CD4-positive, alpha-beta T cell treated with Interferon alpha-2 for 1 hour (primary cell): ENCODE results near the gene TROAP.
"Not testable (repeated sequence)": the region's sequence is repeated elsewhere in the genome, so short reads cannot be mapped to it uniquely, and the experiment has no call there.

Experiments
- DNase-seq, 2 donors: peaks; one replicate each; pipeline ENCODE4 v3.0.0-alpha.2; 2020 to 2022

The TROAP gene, protein sequence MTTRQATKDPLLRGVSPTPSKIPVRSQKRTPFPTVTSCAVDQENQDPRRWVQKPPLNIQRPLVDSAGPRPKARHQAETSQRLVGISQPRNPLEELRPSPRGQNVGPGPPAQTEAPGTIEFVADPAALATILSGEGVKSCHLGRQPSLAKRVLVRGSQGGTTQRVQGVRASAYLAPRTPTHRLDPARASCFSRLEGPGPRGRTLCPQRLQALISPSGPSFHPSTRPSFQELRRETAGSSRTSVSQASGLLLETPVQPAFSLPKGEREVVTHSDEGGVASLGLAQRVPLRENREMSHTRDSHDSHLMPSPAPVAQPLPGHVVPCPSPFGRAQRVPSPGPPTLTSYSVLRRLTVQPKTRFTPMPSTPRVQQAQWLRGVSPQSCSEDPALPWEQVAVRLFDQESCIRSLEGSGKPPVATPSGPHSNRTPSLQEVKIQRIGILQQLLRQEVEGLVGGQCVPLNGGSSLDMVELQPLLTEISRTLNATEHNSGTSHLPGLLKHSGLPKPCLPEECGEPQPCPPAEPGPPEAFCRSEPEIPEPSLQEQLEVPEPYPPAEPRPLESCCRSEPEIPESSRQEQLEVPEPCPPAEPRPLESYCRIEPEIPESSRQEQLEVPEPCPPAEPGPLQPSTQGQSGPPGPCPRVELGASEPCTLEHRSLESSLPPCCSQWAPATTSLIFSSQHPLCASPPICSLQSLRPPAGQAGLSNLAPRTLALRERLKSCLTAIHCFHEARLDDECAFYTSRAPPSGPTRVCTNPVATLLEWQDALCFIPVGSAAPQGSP

DNA sequence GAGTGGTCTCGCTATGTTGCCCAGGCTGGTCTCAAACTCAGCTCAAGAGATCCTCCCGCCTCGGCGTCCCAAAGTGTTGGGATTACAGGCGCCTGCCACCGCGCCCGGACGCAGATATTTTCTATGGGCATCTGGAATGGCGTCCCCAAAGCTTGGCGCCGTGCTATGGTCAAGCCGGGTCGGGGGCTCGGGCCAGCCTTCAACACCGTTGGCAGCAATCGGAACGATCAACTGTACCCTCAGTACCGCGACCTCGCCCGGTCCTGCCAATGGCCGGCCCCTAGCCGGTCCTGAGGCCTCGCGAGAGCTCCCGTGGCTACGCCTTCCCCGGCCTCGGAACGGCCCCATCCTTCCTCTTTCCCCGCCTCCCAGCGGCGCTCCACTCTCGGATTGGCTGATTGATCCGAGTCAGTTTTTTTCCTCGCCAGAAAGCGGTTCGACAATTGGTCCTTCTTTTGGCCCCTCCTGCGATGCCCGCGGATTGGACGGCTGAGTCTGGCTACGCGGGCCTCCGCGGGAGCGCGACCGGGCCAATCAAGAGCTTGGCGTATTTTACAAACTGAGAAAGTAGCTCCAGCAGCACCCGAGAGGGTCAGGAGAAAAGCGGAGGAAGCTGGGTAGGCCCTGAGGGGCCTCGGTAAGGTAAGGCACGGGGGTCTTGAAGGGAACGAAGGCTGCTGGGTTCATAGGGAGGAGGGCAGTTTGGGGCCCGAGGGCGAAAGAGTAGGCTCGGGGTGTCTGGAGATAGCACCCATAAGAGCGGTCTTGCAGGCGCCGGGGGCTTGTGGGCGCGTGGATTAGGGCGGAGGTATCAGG is at the start of gene TROAP:
TSS of gene TROAP (plus strand) at position 548 of the 816 bp plus-strand sequence. CDS start 354 bp downstream, outside the sequence.
- peak; percentile 97 to 99 for DNase-seq

DNA sequence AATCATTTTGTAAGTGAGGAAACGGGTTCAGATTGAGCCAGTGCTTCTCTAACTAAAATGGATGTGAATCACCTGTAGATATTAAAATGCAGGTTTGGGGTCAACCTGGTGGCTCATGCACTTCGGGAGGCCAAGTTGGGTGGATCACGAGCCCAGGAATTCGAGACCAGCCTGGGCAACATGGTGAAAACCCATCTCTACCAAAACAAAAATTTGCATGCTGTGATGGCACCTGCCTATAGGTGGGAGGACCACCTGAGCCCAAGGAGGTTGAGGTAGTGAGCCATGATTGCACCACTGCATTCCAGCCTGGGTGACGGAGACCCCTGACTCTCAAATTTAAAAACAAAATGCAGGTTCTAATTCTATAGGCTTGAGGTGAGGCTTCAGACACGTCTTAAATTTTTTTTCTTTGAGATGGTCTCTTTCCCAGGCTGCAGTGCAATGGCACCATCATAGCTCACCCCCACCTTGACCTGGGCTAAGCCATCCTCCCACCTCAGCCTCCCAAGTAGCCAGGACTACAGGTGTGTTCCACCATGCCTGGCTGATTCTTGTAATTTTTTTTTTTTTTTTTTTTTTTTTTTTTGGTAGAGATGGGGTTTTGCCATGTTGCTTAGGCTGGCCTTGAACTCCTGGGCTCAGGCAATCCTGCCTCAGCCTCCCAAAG is 49.2 kb upstream of the TROAP start:
- no peak for DNase-seq

DNA sequence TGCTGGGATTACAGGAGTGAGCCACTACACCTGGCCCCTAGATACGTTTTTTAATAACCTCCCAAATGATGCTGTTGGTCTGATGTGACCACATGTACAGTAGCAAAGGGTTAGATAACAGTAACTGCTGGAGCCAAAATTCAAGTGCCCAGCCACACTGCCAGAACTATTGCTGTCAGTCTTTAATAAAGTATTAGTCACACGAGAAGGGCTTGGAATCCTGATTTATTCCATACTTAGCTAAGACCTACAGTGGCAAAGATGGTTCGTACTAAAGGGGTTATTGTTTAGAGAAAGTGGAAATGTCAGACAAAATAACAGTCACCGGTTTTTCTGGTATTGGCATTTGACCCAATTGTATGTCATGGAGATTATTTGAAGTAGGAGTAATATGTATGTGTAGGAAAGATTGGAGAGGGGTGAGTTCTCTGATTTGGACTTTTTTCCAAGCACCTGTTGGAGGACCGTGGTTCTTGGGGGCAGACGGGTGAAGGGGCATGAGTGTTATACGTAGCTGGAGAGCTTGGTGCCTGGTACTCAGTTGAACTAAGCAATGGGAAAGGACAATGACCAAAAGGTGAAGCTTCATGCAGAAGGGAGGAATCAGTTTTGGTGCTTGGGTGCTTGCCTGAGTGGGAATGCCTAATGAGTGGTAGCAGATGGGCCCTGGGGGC is 48.5 kb upstream of the TROAP start:
- no peak for DNase-seq

DNA sequence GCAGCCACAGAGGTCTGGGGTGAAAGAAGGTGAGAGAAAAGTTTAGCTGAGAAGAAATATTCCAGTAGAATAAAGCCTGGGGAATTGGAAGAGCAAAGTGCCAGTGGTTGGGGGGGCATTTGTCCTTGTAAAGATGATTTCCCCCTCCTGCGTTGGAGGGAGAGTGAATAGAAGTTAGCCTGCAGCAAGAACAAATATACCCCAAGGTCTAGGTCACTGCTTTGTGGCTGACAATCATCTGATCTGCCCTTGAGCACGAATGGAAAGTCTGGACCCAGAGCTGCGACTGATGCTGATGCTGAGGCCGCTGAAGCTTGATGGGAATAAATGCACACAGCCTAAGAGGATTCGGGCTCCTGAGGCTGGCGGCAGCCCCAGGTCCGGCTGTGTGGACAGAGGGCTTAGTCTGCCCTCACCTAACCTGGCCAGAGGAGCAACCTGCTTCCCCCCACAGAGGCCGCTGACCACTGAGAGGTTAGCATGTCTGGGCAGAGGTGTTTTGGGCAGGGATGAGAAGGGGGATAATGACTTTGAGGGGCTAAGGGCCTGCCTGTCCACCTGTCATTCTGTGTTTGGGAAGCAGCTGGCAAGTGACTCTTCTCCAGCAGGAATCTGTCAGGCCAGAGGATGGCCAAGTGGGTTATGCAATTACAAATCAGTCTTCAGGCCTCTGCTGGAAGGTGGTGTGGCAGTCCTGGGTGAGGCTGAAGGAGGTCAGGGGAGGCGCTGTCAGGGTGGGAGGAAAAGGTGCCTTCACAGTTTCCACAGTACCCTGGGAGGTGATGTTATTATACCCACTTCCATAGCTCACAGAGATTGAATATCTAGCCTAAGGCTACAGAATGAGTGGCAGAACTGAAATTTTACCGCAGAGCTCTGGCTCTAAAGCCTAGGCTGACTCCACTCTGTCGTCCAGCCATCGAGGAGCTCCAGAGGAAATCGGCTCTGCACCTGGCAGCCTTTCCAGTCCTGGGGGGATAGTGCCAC is 46.5 kb upstream of the TROAP start:
- DNase-seq: no peak

DNA sequence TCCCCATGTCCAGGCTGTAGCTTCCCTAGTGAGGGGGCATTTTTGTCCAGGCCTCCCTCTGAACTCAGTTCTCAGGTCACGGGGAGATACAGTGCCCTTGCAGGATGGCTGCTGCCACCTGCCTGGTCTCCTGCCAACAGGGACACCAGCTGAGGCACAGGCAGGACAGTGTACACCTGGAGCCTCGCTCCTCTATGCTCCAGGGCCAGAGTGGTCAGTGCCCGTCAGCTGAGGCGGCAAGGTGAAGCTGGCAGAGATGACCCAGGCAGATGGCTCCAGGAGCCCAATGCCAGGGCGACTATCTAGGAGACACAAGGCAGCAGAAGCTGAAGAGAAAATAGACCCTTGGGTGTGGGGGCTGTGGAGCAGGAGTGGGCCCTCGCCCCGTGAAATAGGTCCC is 45.6 kb upstream of the TROAP start:
- DNase-seq: no peak

DNA sequence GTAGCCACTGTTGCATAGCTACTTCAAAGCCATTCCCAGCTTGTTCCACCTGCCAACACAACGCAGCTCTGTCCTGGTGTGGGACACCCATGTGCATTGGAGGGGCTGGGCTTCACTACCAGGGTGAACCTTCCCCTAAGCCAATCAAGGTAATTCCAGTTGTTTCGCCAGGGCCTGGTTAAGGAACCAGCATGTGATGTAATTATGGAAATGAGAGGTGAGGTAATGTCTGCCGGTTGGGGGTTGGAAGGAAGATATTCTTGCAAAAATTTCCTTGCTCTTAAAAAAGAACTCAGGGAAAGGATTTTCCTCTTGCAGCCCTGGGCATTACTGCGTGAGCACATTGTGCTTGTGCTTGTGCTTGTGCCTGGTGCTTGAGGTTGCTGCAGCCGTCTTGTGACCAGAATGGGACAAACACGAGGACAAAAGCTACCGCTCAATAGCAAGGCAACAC is 43.3 kb upstream of the TROAP start:
- DNase-seq: no peak

DNA sequence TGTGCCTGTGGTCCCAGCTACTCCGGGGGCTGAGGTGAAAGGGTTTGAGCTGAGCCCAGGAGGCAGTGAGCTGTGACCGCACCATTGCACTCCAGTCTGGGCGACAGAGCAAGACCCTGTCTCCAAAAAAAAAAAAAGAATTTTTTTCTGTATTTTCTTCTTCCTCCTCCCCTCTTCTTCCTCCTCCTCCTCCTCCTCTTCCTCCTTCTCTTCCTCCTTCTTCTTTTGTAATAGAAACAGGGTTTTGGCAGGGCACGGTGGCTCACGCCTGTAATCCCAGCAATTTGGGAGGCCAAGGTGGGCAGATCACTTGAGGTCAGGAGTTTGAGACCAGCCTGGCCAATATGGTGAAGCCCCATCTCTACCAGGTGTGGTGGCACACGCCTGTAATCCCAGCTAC is 42.5 kb upstream of the TROAP start:
- not testable (repeated sequence) for DNase-seq

DNA sequence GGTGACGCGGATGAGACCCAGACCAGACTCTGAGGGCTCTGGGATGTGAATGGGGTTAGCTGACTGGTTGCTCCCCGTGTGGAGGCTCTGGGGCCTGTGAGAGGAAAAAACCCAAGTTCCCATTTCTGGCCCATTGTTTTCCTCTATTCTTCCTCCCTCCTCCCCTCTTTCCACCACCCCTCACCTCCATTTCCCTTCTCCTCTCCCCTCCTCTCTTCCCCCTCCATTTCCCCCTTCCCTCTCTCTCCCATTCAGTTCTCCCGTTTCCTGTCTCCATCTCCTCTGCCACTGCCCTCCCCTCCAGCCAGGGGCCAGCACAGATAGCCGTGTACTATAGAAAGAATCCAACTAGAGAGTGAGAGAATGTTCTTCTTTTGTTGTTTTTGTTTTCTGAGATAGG is 40.8 kb upstream of the TROAP start:
- DNase-seq: no peak

DNA sequence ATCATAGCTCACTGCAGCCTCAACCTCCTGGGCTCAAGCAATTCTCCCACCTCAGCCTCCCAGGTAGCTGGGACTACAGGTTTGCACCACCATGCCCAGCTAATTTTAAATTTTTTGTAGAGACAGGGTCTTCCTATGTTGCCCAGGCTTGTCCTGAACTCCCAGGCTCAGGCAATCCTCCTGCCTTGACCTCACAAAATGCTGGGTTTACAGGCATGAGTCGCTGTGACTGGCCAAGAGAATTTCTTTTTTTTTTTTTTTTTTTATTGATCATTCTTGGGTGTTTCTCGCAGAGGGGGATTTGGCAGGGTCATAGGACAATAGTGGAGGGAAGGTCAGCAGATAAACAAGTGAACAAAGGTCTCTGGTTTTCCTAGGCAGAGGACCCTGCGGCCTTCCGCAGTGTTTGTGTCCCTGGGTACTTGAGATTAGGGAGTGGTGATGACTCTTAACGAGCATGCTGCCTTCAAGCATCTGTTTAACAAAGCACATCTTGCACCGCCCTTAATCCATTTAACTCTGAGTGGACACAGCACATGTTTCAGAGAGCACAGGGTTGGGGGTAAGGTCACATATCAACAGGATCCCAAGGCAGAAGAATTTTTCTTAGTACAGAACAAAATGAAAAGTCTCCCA is 40.2 kb upstream of the TROAP start:
- DNase-seq: not testable (repeated sequence)

DNA sequence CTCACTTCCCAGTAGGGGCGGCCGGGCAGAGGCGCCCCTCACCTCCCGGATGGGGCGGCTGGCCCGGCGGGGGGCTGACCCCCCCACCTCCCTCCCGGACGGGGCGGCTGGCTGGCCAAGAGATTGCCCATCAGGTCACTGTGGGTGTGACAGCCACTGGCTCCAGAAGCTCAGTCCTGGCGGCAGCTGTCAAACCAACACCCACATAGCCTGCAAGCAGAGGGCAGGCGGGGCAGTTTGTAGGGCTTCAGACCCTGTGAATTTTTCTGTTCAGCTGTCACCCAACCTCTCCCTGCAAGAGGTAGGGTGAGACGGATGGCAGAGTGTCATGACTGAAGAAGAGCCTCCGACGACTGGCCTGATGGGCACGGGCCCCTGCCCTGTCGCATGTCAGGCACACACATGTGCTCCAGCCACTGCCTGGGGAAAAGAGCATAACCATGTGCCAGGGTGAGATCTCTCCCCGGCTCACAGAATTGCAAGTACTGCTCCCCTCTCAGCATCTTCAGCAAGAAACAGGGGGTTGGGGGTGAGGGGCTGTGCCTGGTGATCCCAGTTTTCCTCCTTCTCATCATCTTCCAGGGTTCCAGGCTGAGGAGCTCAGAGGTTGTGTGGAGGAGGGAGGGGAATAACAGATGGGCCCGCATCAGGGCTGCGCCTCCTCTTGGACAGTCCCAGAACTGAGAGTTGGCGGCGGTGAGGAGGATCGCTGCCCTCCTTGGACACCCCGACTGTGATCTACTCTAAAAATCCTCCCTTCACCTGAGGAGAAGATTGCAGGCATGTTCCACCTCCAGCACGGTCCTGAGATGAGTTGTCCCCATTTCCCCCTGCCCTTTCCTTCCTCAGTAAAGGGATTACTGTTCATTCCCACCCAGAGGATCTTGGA is 39.3 kb upstream of the TROAP start:
- no peak for DNase-seq

DNA sequence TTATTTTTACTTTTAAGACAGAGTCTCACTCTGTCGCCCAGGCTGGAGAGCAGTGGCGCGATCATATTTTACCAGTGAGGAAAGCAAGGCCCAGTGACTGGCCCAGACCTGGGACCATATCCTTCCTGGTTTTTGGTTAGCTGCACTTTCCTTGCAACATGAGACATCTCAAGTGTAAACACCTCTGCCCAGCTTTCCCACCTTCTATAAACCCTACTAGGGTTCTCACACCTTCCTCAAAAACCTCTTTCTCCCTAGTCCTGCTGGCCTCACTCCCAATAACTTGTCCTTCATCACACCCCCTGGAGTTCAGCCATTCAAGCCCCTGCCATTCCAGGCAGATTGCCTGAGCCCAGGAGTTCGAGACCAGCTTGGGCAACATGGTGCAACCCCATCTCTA is 38.4 kb upstream of the TROAP start:
- DNase-seq: no peak

DNA sequence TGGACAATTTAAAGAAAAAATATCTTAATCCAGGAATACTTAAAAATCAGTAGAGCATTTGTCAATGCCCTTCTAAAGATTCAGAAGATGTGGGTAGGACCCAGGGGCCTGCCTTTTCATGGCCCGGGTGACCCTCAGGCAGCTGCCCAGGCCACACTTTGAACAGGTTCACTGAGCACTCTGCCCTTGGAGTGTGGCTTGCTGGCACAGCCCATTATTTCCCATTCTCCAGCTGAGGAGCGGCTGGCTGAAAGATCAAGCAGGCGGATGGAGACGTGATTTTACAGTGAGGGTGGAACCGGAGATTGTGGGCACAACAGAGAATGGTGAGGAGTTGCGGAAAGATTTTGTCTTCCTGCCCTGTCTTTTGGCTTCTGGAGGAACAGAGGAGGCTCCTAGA is 35.2 kb upstream of the TROAP start:
- no peak for DNase-seq

DNA sequence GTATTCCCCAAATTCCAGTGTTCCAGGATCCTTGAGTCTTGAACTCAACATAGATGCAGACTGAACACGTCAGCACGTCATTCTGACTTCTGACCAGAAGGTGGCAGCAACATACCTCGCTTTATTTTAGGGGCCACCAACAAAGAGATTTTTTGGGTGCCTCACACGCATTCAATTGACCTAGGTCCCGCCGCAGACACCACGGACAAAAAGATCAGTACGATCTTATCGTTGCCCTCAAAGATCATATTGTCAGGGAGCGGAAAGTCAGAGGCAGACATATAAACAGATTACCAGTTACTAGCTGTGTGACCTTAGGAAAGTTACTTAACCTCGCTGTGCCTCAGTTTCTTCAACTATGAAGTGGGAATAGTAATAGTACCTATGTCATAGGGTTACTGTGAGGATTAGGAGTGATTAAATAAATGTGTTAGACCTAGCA is 34.6 kb upstream of the TROAP start:
- peak; percentile 69 to 80 for DNase-seq

DNA sequence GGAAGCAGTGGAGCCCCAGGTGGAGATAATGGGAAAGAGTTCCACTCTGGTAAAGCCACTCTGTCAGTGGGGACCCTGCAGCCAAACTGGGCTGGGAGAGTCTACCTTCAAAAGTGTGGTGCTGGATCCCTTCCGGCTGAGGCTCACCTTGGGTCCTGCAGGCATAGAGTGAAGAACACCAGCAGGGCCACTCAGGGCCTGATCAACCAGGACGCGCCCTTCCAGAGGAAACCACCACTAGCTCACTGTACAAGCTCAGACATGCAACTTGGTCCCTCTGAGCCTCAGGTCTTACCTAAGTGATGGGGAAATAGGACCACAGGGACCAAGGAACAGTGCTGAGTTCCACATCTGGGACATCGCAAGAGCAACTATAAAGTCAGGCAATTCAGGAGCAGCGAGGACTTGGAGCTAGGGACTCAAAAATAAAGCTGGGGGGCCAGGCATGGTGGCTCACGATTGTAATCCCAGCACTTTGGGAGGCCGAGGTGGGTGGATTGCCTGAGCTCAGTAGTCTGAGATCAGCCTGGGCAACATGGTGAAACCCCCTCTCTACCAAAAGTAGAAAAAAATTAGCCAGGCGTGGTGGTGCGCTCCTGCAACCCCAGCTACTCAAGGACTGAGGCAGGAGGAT is 34.0 kb upstream of the TROAP start:
- DNase-seq: no peak

DNA sequence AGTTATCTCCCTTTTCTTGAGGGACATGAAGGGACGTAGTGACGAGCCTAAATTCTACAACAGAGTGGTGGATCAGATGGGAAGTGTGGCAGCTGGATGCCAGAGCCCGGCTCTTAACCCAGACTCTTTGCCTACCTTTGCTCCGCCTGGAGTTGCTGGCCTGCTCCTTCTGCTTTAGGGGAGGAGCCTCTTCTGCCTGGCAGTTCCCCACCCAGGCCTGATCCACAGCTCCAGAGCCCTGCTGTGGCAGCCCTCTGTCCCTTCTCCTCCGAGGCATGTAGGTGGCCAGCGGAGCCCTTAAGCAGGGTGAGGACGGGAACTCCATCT is 30.4 kb upstream of the TROAP start:
- DNase-seq: no peak

DNA sequence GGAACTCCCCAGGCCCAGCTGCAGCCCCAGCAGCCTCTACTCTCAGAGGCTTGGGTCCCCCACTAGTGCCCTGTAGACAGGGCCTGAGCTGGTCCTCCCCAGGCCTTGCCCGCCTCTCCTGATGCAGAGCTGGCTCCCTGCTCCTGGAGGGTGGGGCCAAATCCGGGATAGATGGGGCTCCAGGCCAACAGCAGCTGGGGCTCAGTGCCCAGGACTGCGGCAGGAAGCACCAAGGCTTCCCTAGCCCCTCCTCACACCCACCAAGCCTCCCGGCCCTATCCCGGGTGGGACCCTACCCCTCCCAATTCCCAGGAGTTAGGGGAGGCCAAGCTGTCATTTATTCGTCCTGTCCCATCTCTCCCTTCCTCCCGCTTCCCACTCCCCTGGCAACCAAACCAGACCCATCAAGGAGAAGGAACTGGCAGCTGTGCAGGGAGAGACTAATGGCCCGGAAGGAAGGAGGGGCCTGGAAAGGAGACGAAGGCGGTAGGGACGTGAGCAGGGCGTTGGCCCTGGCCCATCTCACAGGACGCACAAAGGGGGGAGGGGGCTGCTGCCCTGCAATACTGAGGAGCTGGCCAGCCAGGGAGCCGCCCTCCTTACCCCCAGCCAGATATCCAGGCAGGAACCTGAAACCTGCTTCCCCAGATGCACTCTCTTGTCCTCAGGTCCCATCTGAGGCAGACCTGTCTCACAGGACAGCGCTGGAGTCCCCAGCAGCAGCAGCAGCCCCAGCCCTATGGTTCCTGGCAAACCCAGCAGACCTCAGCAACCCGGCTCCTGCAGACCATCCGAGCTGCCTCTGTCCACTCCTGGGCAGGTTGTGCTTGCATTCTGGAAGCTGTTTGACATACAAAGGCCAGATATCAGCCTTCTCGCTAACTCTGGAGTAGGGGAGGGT is 29.7 kb upstream of the TROAP start:
- no peak for DNase-seq

DNA sequence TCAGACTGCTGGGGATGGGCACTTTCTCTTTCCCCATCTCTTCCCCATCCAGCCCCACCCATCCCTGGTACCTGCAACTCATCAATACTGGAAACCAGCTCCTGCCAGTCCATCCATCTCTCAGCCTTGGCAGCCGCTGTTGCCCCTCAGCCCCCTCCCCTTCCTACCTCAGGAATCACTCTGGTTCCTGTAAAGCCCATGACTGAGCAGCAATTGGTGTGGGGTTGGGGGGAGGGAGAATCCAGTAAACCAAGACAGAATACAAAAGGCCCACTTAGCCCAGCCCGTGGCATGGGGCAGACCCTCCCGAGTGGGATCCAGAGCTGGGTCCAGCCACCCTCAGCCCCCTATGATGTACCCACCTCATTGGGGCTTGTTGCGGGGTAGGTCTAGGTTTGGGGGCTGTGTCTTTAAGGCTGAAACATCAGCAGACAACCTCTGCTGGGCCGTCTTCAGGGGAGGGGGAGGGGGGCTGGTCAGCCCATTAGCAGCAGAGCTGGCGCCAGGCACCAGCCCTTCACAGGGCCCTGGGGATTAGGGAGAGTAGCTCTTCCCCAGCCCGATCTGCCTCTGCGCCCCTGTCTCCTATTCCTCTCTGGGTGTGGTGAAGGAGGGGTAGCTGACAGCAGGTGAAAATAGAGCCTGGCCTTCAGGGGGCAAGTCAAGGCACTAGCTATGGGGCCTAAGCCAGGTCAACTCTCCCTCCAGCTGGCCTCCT is 28.8 kb upstream of the TROAP start:
- DNase-seq: no peak
